GM19463 (cell line): ENCODE measurements around the gene VPREB3.

Experiments used
- ATAC-seq: cut with Tn5 transposase; IDR thresholded peaks from one replicate; pipeline ENCODE4 v1.9.1; 2021; ENCODE audit warnings: mild to moderate bottlenecking, moderate library complexity; ENCODE audit not compliant: unreplicated experiment

The VPREB3 gene

GRCh38 chr22:23754220-23754919 is at the start of gene VPREB3:
VPREB3 (minus strand) TSS chr22:23754425; CDS start chr22:23754363, 62 bp downstream.
- no peak for ATAC-seq

- no peak for ATAC-seq
Measured at GRCh38 chr22:23803001-23803819, 49.0 kb upstream of the VPREB3 start.

GRCh38 chr22:23801886-23802377 is 47.7 kb upstream of the VPREB3 start:
- ATAC-seq = no peak

GRCh38 chr22:23801238-23801821 is 47.1 kb upstream of the VPREB3 start:
- no peak for ATAC-seq

- ATAC-seq = peak; percentile 73
Measured at GRCh38 chr22:23800297-23801237, 46.3 kb upstream of the VPREB3 start.

GRCh38 chr22:23796461-23796860 is 42.2 kb upstream of the VPREB3 start:
- ATAC-seq = no peak

- no peak for ATAC-seq
Measured at GRCh38 chr22:23793326-23793725, 39.1 kb upstream of the VPREB3 start.

GRCh38 chr22:23791738-23792645 is 37.8 kb upstream of the VPREB3 start:
- no peak for ATAC-seq

- ATAC-seq = no peak
Measured at GRCh38 chr22:23790819-23791737, 36.9 kb upstream of the VPREB3 start.

- no peak for ATAC-seq
Measured at GRCh38 chr22:23789638-23790037, 35.4 kb upstream of the VPREB3 start.

GRCh38 chr22:23789121-23789520 is 34.9 kb upstream of the VPREB3 start:
- no peak for ATAC-seq

- ATAC-seq = no peak
Measured at GRCh38 chr22:23787910-23788309, 33.7 kb upstream of the VPREB3 start.

- ATAC-seq = no peak
Measured at GRCh38 chr22:23787600-23787896, 33.3 kb upstream of the VPREB3 start.

GRCh38 chr22:23786752-23787599 is 32.8 kb upstream of the VPREB3 start, which contains the start of gene SMARCB1:
SMARCB1 (plus strand) TSS chr22:23786966; CDS start chr22:23787170, 204 bp downstream.
- peak; percentile 78 for ATAC-seq

- no peak for ATAC-seq
Measured at GRCh38 chr22:23786261-23786710, 32.1 kb upstream of the VPREB3 start.

- ATAC-seq = no peak
Measured at GRCh38 chr22:23784215-23784732, 30.0 kb upstream of the VPREB3 start.
